Mucosa of gallbladder (tissue), 1 donor: ENCODE data around the gene HPN. TPM values are rescaled to one million over a fixed set of nuclear protein-coding genes. Genes with fewer than 3 reads are reported as not detected.
"Not testable (repeated sequence)": the region's sequence is repeated elsewhere in the genome, so short reads cannot be mapped to it uniquely, and the experiment has no call there.

ENCODE experiments used
- DNase-seq: peaks from one replicate; pipeline ENCODE4 v3.0.0-alpha.2; 2020; ENCODE audit warnings: low spot score
- total RNA-seq: library from RNA; stranded (reverse); gene quantifications from one replicate; pipeline ENCODE4 v1.2.1, GENCODE V29; 2021
- donor health status: DM: no; HTN: no; CAD: no.

Gene HPN
- total RNA-seq, 1 donor from 2014 or later = 21.4 TPM

GRCh38 chr19:35009424-35010415 is 31.8 kb upstream of the HPN start:
- DNase-seq = no peak

GRCh38 chr19:35011091-35011689 is 30.3 kb upstream of the HPN start:
- DNase-seq = no peak

GRCh38 chr19:35011737-35012682 is 29.5 kb upstream of the HPN start:
- DNase-seq = no peak

- peak; percentile 70 for DNase-seq
These were observed 28.3 kb upstream of the HPN start for GRCh38 chr19:35013041-35013819.

GRCh38 chr19:35013820-35014754 is 27.4 kb upstream of the HPN start:
- DNase-seq = peak; percentile 41

- not testable (repeated sequence) for DNase-seq
These were observed 26.7 kb upstream of the HPN start for GRCh38 chr19:35014774-35015173.

- DNase-seq = no peak
These were observed 26.1 kb upstream of the HPN start for GRCh38 chr19:35015270-35015953.

- DNase-seq = no peak
These were observed 25.6 kb upstream of the HPN start for GRCh38 chr19:35015954-35016351.

- no peak for DNase-seq
These were observed 24.0 kb upstream of the HPN start for GRCh38 chr19:35017507-35017906.

- DNase-seq = no peak
These were observed 23.1 kb upstream of the HPN start for GRCh38 chr19:35018379-35018778.

GRCh38 chr19:35019144-35019543 is 22.4 kb upstream of the HPN start:
- DNase-seq = no peak

- DNase-seq = no peak
These were observed 20.5 kb upstream of the HPN start for GRCh38 chr19:35021016-35021415.

- no peak for DNase-seq
These were observed 19.9 kb upstream of the HPN start for GRCh38 chr19:35021596-35021995.

GRCh38 chr19:35022460-35022859 is 19.1 kb upstream of the HPN start:
- no peak for DNase-seq

- no peak for DNase-seq
These were observed 18.1 kb upstream of the HPN start for GRCh38 chr19:35023428-35023827.

GRCh38 chr19:35024095-35024494 is 17.4 kb upstream of the HPN start:
- no peak for DNase-seq

GRCh38 chr19:35025969-35026368 is 15.6 kb upstream of the HPN start:
- no peak for DNase-seq

- no peak for DNase-seq
These were observed 15.1 kb upstream of the HPN start for GRCh38 chr19:35026418-35026817.

- no peak for DNase-seq
These were observed 14.5 kb upstream of the HPN start for GRCh38 chr19:35027009-35027408.
